A673 (cell line): ENCODE data around the gene ITPR2. TPM values are rescaled to one million over a fixed set of nuclear protein-coding genes. Genes with fewer than 3 reads are reported as not detected.

Experiments
- BruUV-seq: library from RNA; stranded (reverse); fragments of 400-500 nt; replicated peaks from 2 replicates; lab custom pipeline; 2021; lab: Mats Ljungman, UMichigan
- CTCF ChIA-PET: fragments of 300-600 bp; sonication (Branson Sonifier 250); formaldehyde crosslinking; loops from one replicate; lab custom pipeline; 2022; ENCODE audit warnings: antibody characterized with exemption; lab: Charles Lee
- POLR2A ChIA-PET: fragments of 300-600 bp; sonication (Branson Sonifier 250); formaldehyde crosslinking; loops from one replicate; lab custom pipeline; 2022; ENCODE audit warnings: antibody characterized with exemption; ENCODE audit not compliant: low non-redundant PET; lab: Charles Lee
- DNase-seq: peaks from one replicate; pipeline ENCODE4 v3.0.0-alpha.2; 2015; ENCODE audit warnings: low spot score
- H3K27ac ChIP-seq: fragments of 200-600 bp; sonication (generic); 2 replicates; pipeline ENCODE4 v1.5.1; 2016; ENCODE audit warnings: mixed run types, low read depth, mild to moderate bottlenecking, mixed read lengths, antibody characterized with exemption, low read length; ENCODE audit not compliant: poor library complexity, severe bottlenecking
- H3K27me3 ChIP-seq: fragments of 200-600 bp; sonication (generic); replicated peaks from 2 replicates; pipeline ENCODE4 v1.6.1; 2017; ENCODE audit warnings: mixed run types, low read depth, mild to moderate bottlenecking, mixed read lengths, antibody characterized with exemption, low read length; ENCODE audit not compliant: insufficient read depth, poor library complexity
- H3K36me3 ChIP-seq: fragments of 200-600 bp; sonication (generic); 2 replicates; pipeline ENCODE4 v1.6.1; 2016; ENCODE audit warnings: mixed run types, mild to moderate bottlenecking, mixed read lengths, antibody characterized with exemption, low read length; ENCODE audit not compliant: insufficient read depth, poor library complexity, severe bottlenecking
- H3K4me1 ChIP-seq: fragments of 200-600 bp; sonication (generic); 2 replicates; pipeline ENCODE4 v1.6.1; 2017; ENCODE audit warnings: mixed run types, mild to moderate bottlenecking, mixed read lengths, antibody characterized with exemption, low read length; ENCODE audit not compliant: insufficient read depth, poor library complexity, severe bottlenecking
- H3K4me3 ChIP-seq: fragments of 200-600 bp; sonication (generic); 2 replicates; pipeline ENCODE4 v1.5.1; 2016; ENCODE audit warnings: low read depth, mixed run types, mild to moderate bottlenecking, mixed read lengths, low read length; ENCODE audit not compliant: poor library complexity, severe bottlenecking
- H3K9me3 ChIP-seq: fragments of 200-600 bp; sonication (generic); 2 replicates; pipeline ENCODE4 v1.6.1; 2016; ENCODE audit warnings: mixed run types, low read depth, mild to moderate bottlenecking, mixed read lengths, antibody characterized with exemption, low read length; ENCODE audit not compliant: poor library complexity, severe bottlenecking
- CTCF ChIP-seq: fragments of 300-800, 200-600 bp; sonication (generic); conservative IDR thresholded peaks from 2 replicates; pipeline ENCODE4 v1.5.1; 2017; ENCODE audit warnings: low read depth, mild to moderate bottlenecking, antibody characterized with exemption, low read length, moderate library complexity, mixed read lengths
- EZH2 ChIP-seq: fragments of 200-600 bp; sonication (generic); IDR thresholded peaks from 2 replicates; pipeline ENCODE4 v1.6.1; 2017; ENCODE audit warnings: borderline replicate concordance, low read depth, mild to moderate bottlenecking, mixed read lengths, antibody characterized with exemption, low read length; ENCODE audit not compliant: poor library complexity, severe bottlenecking
- intact Hi-C: fragments of 100-400 bp; cut with micrococcal nuclease; formaldehyde crosslinking; loops from one replicate; pipeline ENCODE4 v1.10.0; 2022; ENCODE audit not compliant: unreplicated experiment
- total RNA-seq: library from RNA; stranded (reverse); gene quantifications from 2 replicates; pipeline ENCODE4 v1.2.3, GENCODE V29; 2021

ITPR2 gene
- total RNA-seq, 1 experiment from 2014 or later = 22.6 TPM

GRCh38 chr12:26443309-26443708 is 389.7 kb downstream of the ITPR2 start:
- ChIA-PET POLR2A (no interaction called here), CTCF (no interaction called here)
- Histone ChIP-seq H3K27ac (no peak overlapping the region), H3K4me1 (no peaks in the 10 kb centered on the region), H3K36me3 (no peaks in the 10 kb centered on the region), H3K4me3 (no peak overlapping the region), H3K27me3 (no peaks in the 10 kb centered on the region), H3K9me3 (no peaks in the 10 kb centered on the region)
- no peak for DNase-seq
- TF ChIP-seq EZH2 (no peak), CTCF (no peak)
- no TSS peak for BruUV-seq
- intact Hi-C loops = no loop called here

GRCh38 chr12:26441434-26441833 is 391.6 kb downstream of the ITPR2 start:
- intact Hi-C loops = no loop called here
- no peaks in the 10 kb centered on the region for H3K4me1 ChIP-seq
- POLR2A ChIA-PET = no interaction called here
- no peak for DNase-seq
- H3K4me3 ChIP-seq = no peak overlapping the region
- no TSS peak for BruUV-seq
- H3K27ac ChIP-seq = no peak overlapping the region
- no peaks in the 10 kb centered on the region for H3K27me3 ChIP-seq
- no peaks in the 10 kb centered on the region for H3K36me3 ChIP-seq
- TF ChIP-seq CTCF = no peak
- TF ChIP-seq EZH2 = no peak
- H3K9me3 ChIP-seq = no peaks in the 10 kb centered on the region
- CTCF ChIA-PET = no interaction called here

GRCh38 chr12:26435069-26435404 is 398.0 kb downstream of the ITPR2 start:
- intact Hi-C loops = loop anchor here (2.0 kb wide), 2 partner anchors 180 to 216 kb away; no protein-coding TSS in a partner anchor
- H3K36me3 ChIP-seq = no peaks in the 10 kb centered on the region
- DNase-seq = no peak
- TF ChIP-seq EZH2 (no peak), CTCF (no peak)
- no TSS peak for BruUV-seq
- no peaks in the 10 kb centered on the region for H3K4me1 ChIP-seq
- H3K27me3 ChIP-seq = no peaks in the 10 kb centered on the region
- CTCF ChIA-PET = interaction anchor here (1.5 kb wide), 1 partner anchor 266 kb away, joined by 3 read pairs; no protein-coding TSS in a partner anchor
- no peak overlapping the region for H3K4me3 ChIP-seq
- no peaks in the 10 kb centered on the region for H3K9me3 ChIP-seq
- POLR2A ChIA-PET = no interaction called here
- H3K27ac ChIP-seq = no peak overlapping the region
